IMR-90 (cell line): ENCODE results near the gene KPNA3. TPM values are rescaled to one million over a fixed set of nuclear protein-coding genes. Genes with fewer than 3 reads are reported as not detected.

Experiments
- ATAC-seq: fragments of 200-7000 bp; cut with Tn5 transposase; 2 replicates; pipeline ENCODE4 v1.9.1; 2020; ENCODE audit warnings: low read depth, mild to moderate bottlenecking, moderate library complexity
- BruUV-seq: library from RNA; stranded (reverse); fragments of 400-500 nt; replicated peaks from 2 replicates; lab custom pipeline; 2021; lab: Mats Ljungman, UMichigan
- CTCF ChIA-PET: fragments of 300-600 bp; formaldehyde crosslinking; extraction: SDS; loops from one replicate; lab custom pipeline; 2021; ENCODE audit warnings: antibody characterized with exemption; lab: Yijun Ruan, JAX
- POLR2A ChIA-PET: fragments of 300-600 bp; sonication (Branson Sonifier 250); formaldehyde crosslinking; loops from one replicate; lab custom pipeline; 2022; ENCODE audit warnings: antibody characterized with exemption; ENCODE audit not compliant: unreplicated experiment; lab: Charles Lee
- DNase-seq: peaks from one replicate; pipeline ENCODE4 v3.0.0; 2013
- H2AFZ ChIP-seq: replicated peaks from 2 replicates; pipeline ENCODE3; 2013; ENCODE audit warnings: low read length, mild to moderate bottlenecking; ENCODE audit not compliant: poor library complexity
- H2AK5ac ChIP-seq: 2 replicates; pipeline ENCODE4 v1.6.1; 2013; ENCODE audit warnings: low read depth, low read length, inconsistent platforms
- H2AK9ac ChIP-seq: replicated peaks from 2 replicates; pipeline ENCODE3; 2013; ENCODE audit warnings: mild to moderate bottlenecking, low read depth, low read length, moderate library complexity; ENCODE audit not compliant: poor library complexity
- H2BK120ac ChIP-seq: 2 replicates; pipeline ENCODE4 v1.6.1; 2013; ENCODE audit warnings: low read depth, low read length, inconsistent platforms
- H2BK15ac ChIP-seq: 3 replicates; pipeline ENCODE4 v1.6.1; 2013; ENCODE audit warnings: low read depth, low read length, inconsistent platforms
- H2BK20ac ChIP-seq: 2 replicates; pipeline ENCODE4 v1.6.1; 2013; ENCODE audit warnings: low read depth, mild to moderate bottlenecking, inconsistent platforms, low read length, moderate library complexity
- H2BK5ac ChIP-seq: 2 replicates; pipeline ENCODE4 v1.6.1; 2013; ENCODE audit warnings: mild to moderate bottlenecking, low read depth, low read length, inconsistent platforms; ENCODE audit not compliant: poor library complexity, severe bottlenecking
- H3K14ac ChIP-seq: replicated peaks from 2 replicates; pipeline ENCODE4 v1.6.1; 2013; ENCODE audit warnings: low read depth, low read length, inconsistent platforms
- H3K18ac ChIP-seq: 2 replicates; pipeline ENCODE4 v1.6.1; 2013; ENCODE audit warnings: low read depth, low read length, control low read depth
- H3K23ac ChIP-seq: 2 replicates; pipeline ENCODE4 v1.6.1; 2013; ENCODE audit warnings: low read depth, low read length, inconsistent platforms
- H3K27ac ChIP-seq: 2 replicates; pipeline ENCODE4 v1.5.1; 2013; ENCODE audit warnings: mild to moderate bottlenecking, control low read depth, low read length; ENCODE audit not compliant: insufficient read depth
- H3K27me3 ChIP-seq: 2 replicates; pipeline ENCODE4 v1.6.1; 2013; ENCODE audit warnings: low read length; ENCODE audit not compliant: control insufficient read depth, insufficient read depth
- H3K36me3 ChIP-seq: 2 replicates; pipeline ENCODE4 v1.6.1; 2013; ENCODE audit warnings: low read length, mixed read lengths; ENCODE audit not compliant: control insufficient read depth, insufficient read depth
- H3K4ac ChIP-seq: 2 replicates; pipeline ENCODE4 v1.6.1; 2013; ENCODE audit warnings: low read depth, low read length, inconsistent platforms
- H3K4me1 ChIP-seq: 2 replicates; pipeline ENCODE4 v1.6.1; 2013; ENCODE audit warnings: low read length, mixed read lengths; ENCODE audit not compliant: control insufficient read depth, insufficient read depth
- H3K4me2 ChIP-seq: 2 replicates; pipeline ENCODE4 v1.6.1; 2013; ENCODE audit warnings: low read depth, mild to moderate bottlenecking, control low read depth, low read length, moderate library complexity
- H3K4me3 ChIP-seq: 2 replicates; pipeline ENCODE4 v1.5.1; 2013; ENCODE audit warnings: low read depth, mild to moderate bottlenecking, control low read depth, low read length, moderate library complexity; ENCODE audit not compliant: insufficient read depth
- H3K56ac ChIP-seq: 2 replicates; pipeline ENCODE4 v1.6.1; 2013; ENCODE audit warnings: low read length, inconsistent platforms; ENCODE audit not compliant: insufficient read depth; ENCODE audit errors: extremely low read depth
- H3K79me1 ChIP-seq, 2 experiments: 2 replicates each; pipeline ENCODE4 v1.6.1; 2013; ENCODE audit warnings: low read length in 2 of 2, inconsistent platforms in 1 of 2, low read depth in 1 of 2
- H3K9ac ChIP-seq: 2 replicates; pipeline ENCODE4 v1.6.1; 2013; ENCODE audit warnings: low read depth, low read length, control low read depth
- H3K9me1 ChIP-seq: 2 replicates; pipeline ENCODE4 v1.6.1; 2013; ENCODE audit warnings: low read length, inconsistent platforms; ENCODE audit not compliant: insufficient read depth
- H3K9me3 ChIP-seq: 2 replicates; pipeline ENCODE4 v1.6.1; 2013; ENCODE audit warnings: low read length; ENCODE audit not compliant: control insufficient read depth, insufficient read depth
- H4K20me1 ChIP-seq: 2 replicates; pipeline ENCODE4 v1.6.1; 2013; ENCODE audit warnings: low read length, inconsistent platforms; ENCODE audit not compliant: insufficient read depth
- H4K5ac ChIP-seq: 2 replicates; pipeline ENCODE4 v1.6.1; 2013; ENCODE audit warnings: mild to moderate bottlenecking, low read depth, low read length, control low read depth
- H4K8ac ChIP-seq, 2 experiments: 2 replicates each; pipeline ENCODE4 v1.6.1; 2013; ENCODE audit warnings: low read depth in 2 of 2, low read length in 2 of 2, control low read depth in 1 of 2, inconsistent platforms in 1 of 2
- H4K91ac ChIP-seq: 2 replicates; pipeline ENCODE4 v1.6.1; 2013; ENCODE audit warnings: low read depth, low read length, inconsistent platforms; ENCODE audit not compliant: insufficient read depth
- CEBPB ChIP-seq: IDR thresholded peaks from 2 replicates; pipeline ENCODE4 v1.6.1; 2012; ENCODE audit warnings: low read depth, low read length, improper control_type of control experiment
- CHD1 ChIP-seq: IDR thresholded peaks from 2 replicates; pipeline ENCODE4 v1.6.1; 2012; ENCODE audit warnings: low read depth, low read length, improper control_type of control experiment
- MAFK ChIP-seq: IDR thresholded peaks from 2 replicates; pipeline ENCODE4 v1.6.1; 2012; ENCODE audit warnings: low read depth, low read length, improper control_type of control experiment
- MAZ ChIP-seq: IDR thresholded peaks from 2 replicates; pipeline ENCODE4 v1.6.1; 2012; ENCODE audit warnings: low read depth, mild to moderate bottlenecking, low read length, improper control_type of control experiment, moderate library complexity, borderline replicate concordance
- MXI1 ChIP-seq: IDR thresholded peaks from 2 replicates; pipeline ENCODE4 v1.6.1; 2012; ENCODE audit warnings: low read depth, mild to moderate bottlenecking, low read length, moderate library complexity, borderline replicate concordance
- NFE2L2 ChIP-seq: fragments of 150-350 bp; IDR thresholded peaks from 2 replicates; pipeline ENCODE4 v1.6.1; 2016; ENCODE audit warnings: low read depth, mild to moderate bottlenecking, low read length
- POLR2A ChIP-seq: IDR thresholded peaks from 2 replicates; pipeline ENCODE4 v1.6.1; 2012; ENCODE audit warnings: mild to moderate bottlenecking, low read depth, low read length
- RAD21 ChIP-seq: IDR thresholded peaks from 2 replicates; pipeline ENCODE4 v1.6.1; 2012; ENCODE audit warnings: low read length, improper control_type of control experiment
- RCOR1 ChIP-seq: IDR thresholded peaks from 2 replicates; pipeline ENCODE4 v1.6.1; 2012; ENCODE audit warnings: mild to moderate bottlenecking, low read length, improper control_type of control experiment; ENCODE audit not compliant: insufficient replicate concordance
- RFX5 ChIP-seq: IDR thresholded peaks from 2 replicates; pipeline ENCODE4 v1.8.0; 2012; ENCODE audit warnings: low read depth, mild to moderate bottlenecking, low read length, moderate library complexity
- SMC3 ChIP-seq: fragments of 150-350 bp; IDR thresholded peaks from 2 replicates; pipeline ENCODE4 v1.6.1; 2016; ENCODE audit warnings: low read depth, mild to moderate bottlenecking, antibody characterized with exemption, low read length, moderate library complexity
- WGBS, 2 experiments: methylation state at CpG; one replicate each; pipeline versions ENCODE4 v1.1.5 to v1.1.7; 2013; ENCODE audit warnings: missing lambda C conversion rate in 2 of 2; ENCODE audit not compliant: insufficient read length in 1 of 2; ENCODE audit errors: extremely low coverage in 2 of 2; 5-methylcytosine and 5-hydroxymethylcytosine counted together
- dilution Hi-C: fragments of 300-500 bp; cut with HindIII; formaldehyde crosslinking; loops from one replicate; pipeline ENCODE4 v1.14.3; 2018; ENCODE audit warnings: low sequenced_read_pairs; ENCODE audit not compliant: unreplicated experiment
- in situ Hi-C: fragments of 300-500 bp; cut with MboI; formaldehyde crosslinking; loops from 3 replicates; pipeline ENCODE4 v1.14.3; 2019; ENCODE audit warnings: low sequenced_read_pairs, inconsistent platforms, mixed read lengths
- intact Hi-C: fragments of 100-400 bp; cut with micrococcal nuclease; formaldehyde crosslinking; loops from 2 replicates; pipeline ENCODE4 v1.10.0; 2022
- polyA plus RNA-seq, 3 experiments: library from polyadenylated mRNA; depleted of rRNA; stranded (reverse); fragments of >200 nt; gene quantifications; 2 replicates each; pipeline ENCODE4 v1.2.3, GENCODE V29; 2012; ENCODE audit warnings: low replicate concordance in 1 of 3
- total RNA-seq: library from RNA; depleted of rRNA; stranded (reverse); fragments of >200 nt; gene quantifications from 2 replicates; pipeline ENCODE4 v1.2.3, GENCODE V29; 2012
- TF ChIP-seq, protein P1 (sequence below): conservative IDR thresholded peaks from 2 replicates; pipeline ENCODE4 v1.5.1; 2012; ENCODE audit warnings: mild to moderate bottlenecking, low read depth, low read length, improper control_type of control experiment
- TF ChIP-seq, protein P2 (sequence below): fragments of 150-350 bp; IDR thresholded peaks from 2 replicates; pipeline ENCODE4 v1.6.1; 2016; ENCODE audit warnings: low read depth, mild to moderate bottlenecking, low read length, moderate library complexity, borderline replicate concordance
- TF ChIP-seq, protein P3 (sequence below): fragments of 150-350 bp; IDR thresholded peaks from 2 replicates; pipeline ENCODE4 v1.6.1; 2017; ENCODE audit warnings: mild to moderate bottlenecking, antibody characterized with exemption, low read length, low read depth

KPNA3 gene
- total and polyA plus RNA-seq, 2 of the 4 experiments (the other 2 are of a cell fraction): 25.3 to 48.6 TPM

DNA sequence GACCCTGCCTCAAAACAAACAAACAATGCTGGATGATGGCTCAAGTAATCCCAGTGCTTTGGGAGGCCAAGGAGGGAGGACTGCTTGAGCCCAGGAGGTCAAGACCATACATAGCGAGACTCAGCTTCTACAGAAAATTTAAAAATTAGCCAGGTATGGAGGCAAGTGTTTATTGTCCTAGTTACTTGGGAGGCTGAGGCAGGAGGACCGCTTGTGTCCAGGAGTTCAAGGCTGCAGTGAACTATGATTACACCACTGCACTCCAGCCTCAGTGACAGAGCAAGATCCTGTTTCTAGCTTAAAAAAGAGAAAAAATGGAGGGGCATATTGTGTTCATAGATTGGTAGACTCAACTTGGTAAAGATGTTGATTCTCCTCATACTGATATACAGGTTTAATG lies 36.2 kb downstream of the KPNA3 start:
- H3K14ac ChIP-seq: no peak overlapping the region
- no peak overlapping the region for H2BK120ac ChIP-seq
- H3K4me1 ChIP-seq: no peaks in the 10 kb centered on the region
- no peak overlapping the region for H4K5ac ChIP-seq
- CTCF ChIA-PET: interaction anchor here (0.6 to 0.9 kb wide), 2 partner anchors 9 to 13 kb away, joined by 3 to 4 read pairs; no protein-coding TSS in a partner anchor
- H3K27me3 ChIP-seq: no peaks in the 10 kb centered on the region
- no peak overlapping the region for H3K27ac ChIP-seq
- H3K18ac ChIP-seq: no peak overlapping the region
- H2BK15ac ChIP-seq: no peak overlapping the region
- no peak overlapping the region for H3K23ac ChIP-seq
- H3K56ac ChIP-seq: no peak overlapping the region
- no TSS peak for BruUV-seq
- peaks cover 2% of the 10 kb centered on the region; the same call in 1 of the 2 replicates for H3K36me3 ChIP-seq
- no peak overlapping the region for H2AK5ac ChIP-seq
- no peaks in the 10 kb centered on the region for H3K9me3 ChIP-seq
- TF ChIP-seq CHD1 (no peak), SMC3 (no peak), NFE2L2 (no peak), RFX5 (no peak), CEBPB (no peak), MAZ (no peak), RCOR1 (no peak), RAD21 (no peak), MAFK (no peak), POLR2A (no peak), MXI1 (no peak)
- TF ChIP-seq, protein P1, sequence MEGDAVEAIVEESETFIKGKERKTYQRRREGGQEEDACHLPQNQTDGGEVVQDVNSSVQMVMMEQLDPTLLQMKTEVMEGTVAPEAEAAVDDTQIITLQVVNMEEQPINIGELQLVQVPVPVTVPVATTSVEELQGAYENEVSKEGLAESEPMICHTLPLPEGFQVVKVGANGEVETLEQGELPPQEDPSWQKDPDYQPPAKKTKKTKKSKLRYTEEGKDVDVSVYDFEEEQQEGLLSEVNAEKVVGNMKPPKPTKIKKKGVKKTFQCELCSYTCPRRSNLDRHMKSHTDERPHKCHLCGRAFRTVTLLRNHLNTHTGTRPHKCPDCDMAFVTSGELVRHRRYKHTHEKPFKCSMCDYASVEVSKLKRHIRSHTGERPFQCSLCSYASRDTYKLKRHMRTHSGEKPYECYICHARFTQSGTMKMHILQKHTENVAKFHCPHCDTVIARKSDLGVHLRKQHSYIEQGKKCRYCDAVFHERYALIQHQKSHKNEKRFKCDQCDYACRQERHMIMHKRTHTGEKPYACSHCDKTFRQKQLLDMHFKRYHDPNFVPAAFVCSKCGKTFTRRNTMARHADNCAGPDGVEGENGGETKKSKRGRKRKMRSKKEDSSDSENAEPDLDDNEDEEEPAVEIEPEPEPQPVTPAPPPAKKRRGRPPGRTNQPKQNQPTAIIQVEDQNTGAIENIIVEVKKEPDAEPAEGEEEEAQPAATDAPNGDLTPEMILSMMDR: no peak
- TF ChIP-seq, protein P2, sequence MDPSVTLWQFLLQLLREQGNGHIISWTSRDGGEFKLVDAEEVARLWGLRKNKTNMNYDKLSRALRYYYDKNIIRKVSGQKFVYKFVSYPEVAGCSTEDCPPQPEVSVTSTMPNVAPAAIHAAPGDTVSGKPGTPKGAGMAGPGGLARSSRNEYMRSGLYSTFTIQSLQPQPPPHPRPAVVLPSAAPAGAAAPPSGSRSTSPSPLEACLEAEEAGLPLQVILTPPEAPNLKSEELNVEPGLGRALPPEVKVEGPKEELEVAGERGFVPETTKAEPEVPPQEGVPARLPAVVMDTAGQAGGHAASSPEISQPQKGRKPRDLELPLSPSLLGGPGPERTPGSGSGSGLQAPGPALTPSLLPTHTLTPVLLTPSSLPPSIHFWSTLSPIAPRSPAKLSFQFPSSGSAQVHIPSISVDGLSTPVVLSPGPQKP: no peak
- TF ChIP-seq, protein P3, sequence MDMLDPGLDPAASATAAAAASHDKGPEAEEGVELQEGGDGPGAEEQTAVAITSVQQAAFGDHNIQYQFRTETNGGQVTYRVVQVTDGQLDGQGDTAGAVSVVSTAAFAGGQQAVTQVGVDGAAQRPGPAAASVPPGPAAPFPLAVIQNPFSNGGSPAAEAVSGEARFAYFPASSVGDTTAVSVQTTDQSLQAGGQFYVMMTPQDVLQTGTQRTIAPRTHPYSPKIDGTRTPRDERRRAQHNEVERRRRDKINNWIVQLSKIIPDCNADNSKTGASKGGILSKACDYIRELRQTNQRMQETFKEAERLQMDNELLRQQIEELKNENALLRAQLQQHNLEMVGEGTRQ: no peak
- no CpG with 5 or more reads among the region's 2 CpGs for WGBS, 2 experiments
- no peak overlapping the region for H4K91ac ChIP-seq
- H4K20me1 ChIP-seq: peaks cover 46% of the 10 kb centered on the region
- POLR2A ChIA-PET: no interaction called here
- in situ Hi-C loops: no loop called here
- dilution Hi-C loops: no loop called here
- intact Hi-C loops: no loop called here
- peaks cover 4% of the 10 kb centered on the region; the same call in 1 of the 2 replicates for H3K9me1 ChIP-seq
- H3K4ac ChIP-seq: no peak overlapping the region
- DNase-seq: no peak
- H3K79me1 ChIP-seq: peaks cover 20 to 62% of the 10 kb centered on the region in 2 experiments
- no peak overlapping the region for H2BK5ac ChIP-seq
- H3K9ac ChIP-seq: no peak overlapping the region
- no peak overlapping the region for H4K8ac ChIP-seq
- no peak overlapping the region for H2BK20ac ChIP-seq
- H2AK9ac ChIP-seq: no peak overlapping the region
- no peak for ATAC-seq
- no peak overlapping the region for H3K4me3 ChIP-seq
- H2AFZ ChIP-seq: no peak overlapping the region
- H3K4me2 ChIP-seq: no peak overlapping the region
